H1 (cell line): ENCODE results near the gene PSMF1. TPM values are rescaled to one million over a fixed set of nuclear protein-coding genes. Genes with fewer than 3 reads are reported as not detected.

Experiments
- CTCF ChIA-PET: fragments of 300-600 bp; sonication (Branson Sonifier 250); formaldehyde crosslinking; loops from one replicate; lab custom pipeline; 2021; ENCODE audit not compliant: partially characterized antibody; lab: Charles Lee
- POLR2A ChIA-PET: fragments of 300-600 bp; sonication (Branson Sonifier 250); formaldehyde crosslinking; loops from one replicate; lab custom pipeline; 2021; ENCODE audit warnings: inconsistent platforms; ENCODE audit not compliant: partially characterized antibody; lab: Charles Lee
- DNase-seq, 2 experiments: peaks; one replicate each; pipeline versions ENCODE4 v3.0.0 to v3.0.0-alpha.2; 2010 to 2022; ENCODE audit warnings: low spot score in 2 of 2, low read depth in 1 of 2, mixed read lengths in 1 of 2
- FAIRE-seq: peaks from 2 replicates; lab custom pipeline; 2011; peaks lifted over from hg19 to GRCh38; lab: Jason Lieb, UNC
- H2AFZ ChIP-seq: 2 replicates; pipeline ENCODE4 v1.8.1; 2012; ENCODE audit warnings: low read length, inconsistent platforms
- H2AK5ac ChIP-seq: 2 replicates; pipeline ENCODE4 v1.6.1; 2013; ENCODE audit warnings: low read depth, low read length
- H2BK120ac ChIP-seq: replicated peaks from 2 replicates; pipeline ENCODE3; 2013; ENCODE audit warnings: low read depth, low read length, inconsistent platforms
- H2BK12ac ChIP-seq: 2 replicates; pipeline ENCODE4 v1.6.1; 2013; ENCODE audit warnings: low read depth, low read length
- H2BK15ac ChIP-seq: 2 replicates; pipeline ENCODE4 v1.6.1; 2013; ENCODE audit warnings: low read length
- H2BK20ac ChIP-seq: 2 replicates; pipeline ENCODE4 v1.6.1; 2013; ENCODE audit warnings: low read length
- H2BK5ac ChIP-seq: 2 replicates; pipeline ENCODE4 v1.6.1; 2013; ENCODE audit warnings: low read depth, low read length
- H3K14ac ChIP-seq: 2 replicates; pipeline ENCODE4 v1.6.1; 2013; ENCODE audit warnings: inconsistent platforms; ENCODE audit not compliant: insufficient read length
- H3K18ac ChIP-seq: 2 replicates; pipeline ENCODE4 v1.6.1; 2013; ENCODE audit warnings: low read length; ENCODE audit errors: extremely low read depth
- H3K23ac ChIP-seq: 2 replicates; pipeline ENCODE4 v1.6.1; 2013; ENCODE audit warnings: inconsistent platforms; ENCODE audit not compliant: insufficient read length
- H3K23me2 ChIP-seq: 2 replicates; pipeline ENCODE4 v1.6.1; 2013; ENCODE audit warnings: low read depth, low read length
- H3K27ac ChIP-seq: 2 replicates; pipeline ENCODE4 v1.6.1; 2011; ENCODE audit warnings: low read depth, low read length, inconsistent platforms
- H3K27me3 ChIP-seq, 4 experiments: replicated peaks in 1 of 4; 1 replicate in 1 of 4; 2 replicates in 3 of 4; pipeline versions ENCODE4 v1.6.1 to v1.8.1; 2011 to 2013; ENCODE audit warnings: low read length in 3 of 4, mild to moderate bottlenecking in 3 of 4, inconsistent platforms in 2 of 4, mixed read lengths in 2 of 4, moderate library complexity in 1 of 4; ENCODE audit not compliant: control insufficient read depth in 3 of 4, insufficient read depth in 3 of 4; ENCODE audit errors: extremely low read depth in 1 of 4
- H3K36me3 ChIP-seq, 4 experiments: 2 replicates each; pipeline versions ENCODE4 v1.6.1 to v1.8.1; 2011 to 2013; ENCODE audit warnings: mild to moderate bottlenecking in 4 of 4, low read length in 3 of 4, moderate library complexity in 2 of 4, control low read depth in 1 of 4, inconsistent platforms in 1 of 4; ENCODE audit not compliant: insufficient read depth in 4 of 4, control insufficient read depth in 2 of 4
- H3K4ac ChIP-seq: replicated peaks from 2 replicates; pipeline ENCODE3; 2013; ENCODE audit warnings: low read length, low read depth, mixed read lengths, inconsistent platforms; ENCODE audit not compliant: insufficient read length
- H3K4me1 ChIP-seq, 4 experiments: replicated peaks in 1 of 4; 1 replicate in 1 of 4; 2 replicates in 3 of 4; pipeline versions ENCODE4 v1.6.1 to v1.8.1; 2011 to 2013; ENCODE audit warnings: low read length in 3 of 4, inconsistent platforms in 2 of 4, mixed read lengths in 1 of 4; ENCODE audit not compliant: insufficient read depth in 4 of 4, control insufficient read depth in 3 of 4
- H3K4me2 ChIP-seq, 2 experiments: 2 replicates each; pipeline versions ENCODE4 v1.6.1 to v1.8.1; 2011 to 2013; ENCODE audit warnings: low read depth in 2 of 2, low read length in 2 of 2, control low read depth in 1 of 2, inconsistent platforms in 1 of 2, mild to moderate bottlenecking in 1 of 2; ENCODE audit not compliant: insufficient read depth in 1 of 2
- H3K4me3 ChIP-seq, 4 experiments: fragments of 200-600, 300-600 bp in 1 of 4; sonication (generic), shearing (Covaris generic), sonication (Bioruptor Twin) in 1 of 4; 2 replicates each; pipeline versions ENCODE4 v1.5.1 to v1.8.1; 2011 to 2016; ENCODE audit warnings: low read length in 4 of 4, low read depth in 3 of 4, control low read depth in 2 of 4, inconsistent platforms in 2 of 4, mild to moderate bottlenecking in 2 of 4, mixed read lengths in 1 of 4, moderate library complexity in 1 of 4; ENCODE audit not compliant: insufficient read depth in 2 of 4; ENCODE audit errors: extremely low read depth in 1 of 4
- H3K56ac ChIP-seq: replicated peaks from 2 replicates; pipeline ENCODE3; 2013; ENCODE audit warnings: low read depth, mild to moderate bottlenecking, mixed read lengths, low read length, inconsistent platforms; ENCODE audit not compliant: insufficient read length
- H3K79me1 ChIP-seq: 2 replicates; pipeline ENCODE4 v1.6.1; 2013; ENCODE audit warnings: low read depth, low read length, control low read depth
- H3K79me2 ChIP-seq, 2 experiments: 2 replicates each; pipeline versions ENCODE4 v1.6.1 to v1.8.1; 2012 to 2013; ENCODE audit warnings: low read length in 2 of 2, mild to moderate bottlenecking in 2 of 2, inconsistent platforms in 1 of 2; ENCODE audit not compliant: insufficient read depth in 2 of 2, control insufficient read depth in 1 of 2
- H3K9ac ChIP-seq, 4 experiments: replicated peaks in 1 of 4; 1 replicate in 1 of 4; 2 replicates in 3 of 4; pipeline versions ENCODE4 v1.6.1 to v1.8.1; 2011 to 2013; ENCODE audit warnings: low read depth in 3 of 4, low read length in 3 of 4, control low read depth in 2 of 4, mild to moderate bottlenecking in 2 of 4, moderate library complexity in 2 of 4, inconsistent platforms in 1 of 4; ENCODE audit errors: extremely low read depth in 1 of 4
- H3K9me3 ChIP-seq, 2 experiments: 2 replicates each; pipeline versions ENCODE4 v1.6.1 to v1.8.1; 2012 to 2013; ENCODE audit warnings: mild to moderate bottlenecking in 2 of 2, moderate library complexity in 2 of 2, control low read depth in 1 of 2, inconsistent platforms in 1 of 2, low read depth in 1 of 2, low read length in 1 of 2, mixed read lengths in 1 of 2; ENCODE audit not compliant: insufficient read depth in 2 of 2
- H4K20me1 ChIP-seq, 2 experiments: replicated peaks in 1 of 2; 2 replicates each; pipeline versions ENCODE3 to v1.8.1; 2011 to 2013; ENCODE audit warnings: inconsistent platforms in 2 of 2, low read length in 2 of 2, mild to moderate bottlenecking in 1 of 2; ENCODE audit not compliant: insufficient read depth in 2 of 2, control insufficient read depth in 1 of 2
- H4K5ac ChIP-seq: 2 replicates; pipeline ENCODE4 v1.6.1; 2013; ENCODE audit warnings: low read length, low read depth, mixed read lengths, inconsistent platforms; ENCODE audit not compliant: insufficient read length
- H4K8ac ChIP-seq: 2 replicates; pipeline ENCODE4 v1.8.0; 2013; ENCODE audit warnings: mild to moderate bottlenecking, moderate library complexity, low read length, inconsistent platforms; ENCODE audit not compliant: insufficient read depth; ENCODE audit errors: extremely low read depth
- H4K91ac ChIP-seq: replicated peaks from 2 replicates; pipeline ENCODE3; 2013; ENCODE audit warnings: low read length, mixed read lengths, inconsistent platforms; ENCODE audit not compliant: insufficient read length
- ASH2L ChIP-seq: fragments of 200-600, 300-600 bp; sonication (generic); IDR thresholded peaks from one replicate; pipeline ENCODE4 v1.7.1; 2017; ENCODE audit warnings: low read length
- EZH2 ChIP-seq: fragments of 200-600 bp; sonication (generic); IDR thresholded peaks from 2 replicates; pipeline ENCODE4 v1.7.1; 2012; ENCODE audit warnings: low read depth, mild to moderate bottlenecking, moderate library complexity, low read length, inconsistent platforms; ENCODE audit not compliant: severe bottlenecking
- HDAC2 ChIP-seq, 2 experiments: fragments of 300-600 bp in 1 of 2; sonication (generic) in 1 of 2; IDR thresholded peaks; 2 replicates each; pipeline ENCODE4 v1.6.1; 2011 to 2012; ENCODE audit warnings: low read depth in 2 of 2, low read length in 2 of 2, mild to moderate bottlenecking in 2 of 2, moderate library complexity in 2 of 2, borderline replicate concordance in 1 of 2, inconsistent platforms in 1 of 2
- POLR2AphosphoS5 ChIP-seq: IDR thresholded peaks from 2 replicates; pipeline ENCODE4 v1.6.1; 2011; ENCODE audit warnings: low read depth, low read length
- WGBS, 2 experiments: shearing (Covaris generic) in 1 of 2; methylation state at CpG; one replicate each; pipeline versions ENCODE4 v1.1.6 to v1.1.7; 2013 to 2015; ENCODE audit warnings: low lambda C conversion rate in 2 of 2, mixed read lengths in 2 of 2, inconsistent platforms in 1 of 2, low coverage in 1 of 2, missing lambda C conversion rate in 1 of 2; ENCODE audit not compliant: insufficient replicate concordance in 2 of 2, insufficient coverage in 1 of 2, insufficient read length in 1 of 2; ENCODE audit errors: extremely low coverage in 1 of 2, missing lambda C conversion rate in 1 of 2; 5-methylcytosine and 5-hydroxymethylcytosine counted together
- polyA plus RNA-seq, 7 experiments: library from polyadenylated mRNA; depleted of rRNA in 3 of 7; stranded (reverse) in 5 of 7; unstranded in 2 of 7; fragments of >200 nt in 5 of 7; fragments of 200-250 nt in 2 of 7; gene quantifications; 1 replicate in 5 of 7; 2 replicates in 1 of 7; 4 replicates in 1 of 7; pipeline versions ENCODE4 v1.2.1 to v1.2.3, GENCODE V29; 2011 to 2013; ENCODE audit warnings: missing spikeins in 2 of 7, mixed read lengths in 2 of 7
- total RNA-seq: library from RNA; stranded (reverse); fragmentation: NEBNext Ultra II Directional; extraction: Animal tissue kit (Norgen Biotek cat#: 25700); gene quantifications from 2 replicates; pipeline ENCODE4 v1.2.1, GENCODE V29; 2021

The PSMF1 gene
- total and polyA plus RNA-seq, 2 of the 8 experiments (the other 6 are each of a cell fraction or from before 2014, with no cell fraction given), result 106 to 159 TPM

DNA sequence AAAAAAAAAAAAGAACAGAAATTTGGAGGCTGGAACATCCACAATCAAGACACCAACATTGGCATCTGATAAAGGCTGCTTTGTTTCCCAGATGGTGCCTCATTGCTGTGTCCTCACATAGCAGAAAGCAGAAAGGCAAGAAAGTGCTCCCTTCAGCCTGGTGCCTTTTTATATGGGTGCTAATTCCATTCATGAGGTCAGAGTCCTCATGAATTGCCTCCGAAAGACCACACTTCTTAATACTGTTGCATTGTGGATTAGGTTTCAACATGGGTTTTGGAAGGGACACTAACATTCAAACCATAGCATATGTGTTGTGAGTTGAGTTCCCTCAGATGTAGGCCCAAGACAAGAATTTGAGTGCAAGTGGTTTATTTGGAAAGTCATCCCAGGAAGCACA is 76.8 kb downstream of the PSMF1 start:
- Histone ChIP-seq H3K27ac (no peak overlapping the region), H3K9ac (no peak overlapping the region), H3K56ac (no peak overlapping the region), H3K4ac (no peak overlapping the region), H2AFZ (no peak overlapping the region), H2BK5ac (no peak overlapping the region), H3K4me2 (no peak overlapping the region), H3K79me2 (no peaks in the 10 kb centered on the region), H4K91ac (no peak overlapping the region), H4K5ac (no peak overlapping the region), H3K27me3 (no peaks in the 10 kb centered on the region; a peak in 1 of 7 replicates), H2BK120ac (no peak overlapping the region), H3K23me2 (no peaks in the 10 kb centered on the region), H3K9me3 (no peaks in the 10 kb centered on the region), H2BK20ac (no peak overlapping the region), H3K18ac (no peak overlapping the region), H3K79me1 (no peaks in the 10 kb centered on the region; the same call in 1 of the 2 replicates), H3K4me1 (no peaks in the 10 kb centered on the region), H2BK15ac (no peak overlapping the region), H4K8ac (no peak overlapping the region), H4K20me1 (no peaks in the 10 kb centered on the region), H2BK12ac (no peak overlapping the region), H2AK5ac (no peak overlapping the region), H3K4me3 (no peak overlapping the region), H3K14ac (no peak overlapping the region), H3K36me3 (no peaks in the 10 kb centered on the region), H3K23ac (no peak overlapping the region)
- 88% methylated on average over 1 of the region's 1 CpG; no CpG with 5 or more reads in 1 of the 2 experiments for WGBS, 2 experiments
- ChIA-PET POLR2A (no interaction called here), CTCF (interaction anchor here (1.9 kb wide), 1 partner anchor 14 kb away, joined by 6 read pairs; no protein-coding TSS in a partner anchor)
- TF ChIP-seq HDAC2 (IDR thresholded peaks at IDR 0.05; ENCODE audit: borderline replicate concordance in 1 of 2, low read depth in 2 of 2, low read length in 2 of 2), result no peak
- no peak for TF ChIP-seq EZH2
- TF ChIP-seq ASH2L, result no peak
- no peak for TF ChIP-seq POLR2AphosphoS5
- no peak for DNase-seq
- no peak for FAIRE-seq
